Stomach smooth muscle (tissue), 2 donors: ENCODE data around the gene PIGR.

Experiments used
- H3K27ac ChIP-seq: one replicate; pipeline ENCODE4 v1.7.0; 2013; ENCODE audit warnings: mild to moderate bottlenecking, low read length, inconsistent platforms
- H3K27me3 ChIP-seq, 2 donors: one replicate each; pipeline ENCODE4 v1.7.0; 2013; ENCODE audit warnings: low read length in 2 of 2; ENCODE audit not compliant: insufficient read depth in 2 of 2, control insufficient read depth in 1 of 2
- H3K36me3 ChIP-seq, 2 donors: one replicate each; pipeline ENCODE4 v1.7.0; 2013; ENCODE audit warnings: low read length in 2 of 2; ENCODE audit not compliant: control insufficient read depth in 2 of 2, insufficient read depth in 2 of 2
- H3K4me1 ChIP-seq: one replicate; pipeline ENCODE4 v1.7.0; 2013; ENCODE audit warnings: low read length; ENCODE audit not compliant: control insufficient read depth, insufficient read depth
- H3K4me3 ChIP-seq, 2 donors: one replicate each; pipeline ENCODE4 v1.7.0; 2013; ENCODE audit warnings: low read length in 2 of 2
- H3K9ac ChIP-seq, 2 donors: one replicate each; pipeline ENCODE4 v1.7.0; 2013; ENCODE audit warnings: low read length in 2 of 2, mild to moderate bottlenecking in 1 of 2
- H3K9me3 ChIP-seq, 2 donors: one replicate each; pipeline ENCODE4 v1.7.0; 2013; ENCODE audit warnings: low read length in 2 of 2; ENCODE audit not compliant: control insufficient read depth in 2 of 2
- donor health status: healthy.
- donor health status: Pancreatic carcinoma.

PIGR gene

GRCh38 chr1:206909161-206909882 lies 36.9 kb downstream of the PIGR start:
- Histone ChIP-seq H3K27me3 (peaks cover 32% of the 10 kb centered on the region in 2 donors), H3K36me3 (no peaks in the 10 kb centered on the region), H3K27ac (no peak overlapping the region), H3K9me3 (no peaks in the 10 kb centered on the region), H3K4me3 (peak overlapping the region; percentile 32 to 70), H3K9ac (peak overlapping the region in 1 of 2 donors; percentile 51), H3K4me1 (peaks cover 14% of the 10 kb centered on the region)

- Histone ChIP-seq H3K27ac (no peak overlapping the region), H3K4me1 (peaks cover 14% of the 10 kb centered on the region), H3K27me3 (peaks cover 28 to 32% of the 10 kb centered on the region in 2 donors)
These were observed 38.2 kb downstream of the PIGR start for GRCh38 chr1:206908038-206908437.

GRCh38 chr1:206907304-206907991 lies 38.8 kb downstream of the PIGR start:
- Histone ChIP-seq H3K4me1 (peaks cover 12% of the 10 kb centered on the region), H3K27ac (no peak overlapping the region), H3K36me3 (no peaks in the 10 kb centered on the region), H3K4me3 (no peak overlapping the region), H3K9ac (no peak overlapping the region), H3K9me3 (no peaks in the 10 kb centered on the region), H3K27me3 (peaks cover 26 to 28% of the 10 kb centered on the region in 2 donors)

More at GRCh38 chr1:206908038-206908437, 38.2 kb downstream of the PIGR start:
- H3K4me3 ChIP-seq = no peak overlapping the region
- no peak overlapping the region for H3K9ac ChIP-seq
- H3K36me3 ChIP-seq = no peaks in the 10 kb centered on the region
- no peaks in the 10 kb centered on the region for H3K9me3 ChIP-seq

GRCh38 chr1:206905295-206906164 lies 40.7 kb downstream of the PIGR start:
- H3K36me3 ChIP-seq = no peaks in the 10 kb centered on the region
- no peak overlapping the region for H3K9ac ChIP-seq
- H3K4me3 ChIP-seq = no peak overlapping the region
- no peak overlapping the region for H3K27ac ChIP-seq
- peaks cover 10% of the 10 kb centered on the region for H3K4me1 ChIP-seq
- H3K27me3 ChIP-seq = peaks cover 22 to 25% of the 10 kb centered on the region in 2 donors
- H3K9me3 ChIP-seq = no peaks in the 10 kb centered on the region

- Histone ChIP-seq H3K9me3 (no peaks in the 10 kb centered on the region), H3K27me3 (peaks cover 15 to 16% of the 10 kb centered on the region in 2 donors), H3K36me3 (no peaks in the 10 kb centered on the region), H3K9ac (no peak overlapping the region), H3K27ac (no peak overlapping the region), H3K4me3 (no peak overlapping the region), H3K4me1 (peaks cover 6% of the 10 kb centered on the region)
These were observed 41.7 kb downstream of the PIGR start for GRCh38 chr1:206904423-206905142.

GRCh38 chr1:206903687-206904086 lies 42.6 kb downstream of the PIGR start:
- H3K27me3 ChIP-seq = peaks cover 9 to 11% of the 10 kb centered on the region in 2 donors
- no peaks in the 10 kb centered on the region for H3K4me1 ChIP-seq
- no peaks in the 10 kb centered on the region for H3K9me3 ChIP-seq
- H3K9ac ChIP-seq = no peak overlapping the region
- H3K27ac ChIP-seq = no peak overlapping the region
- no peaks in the 10 kb centered on the region for H3K36me3 ChIP-seq
- H3K4me3 ChIP-seq = no peak overlapping the region

- Histone ChIP-seq H3K9ac (no peak overlapping the region), H3K27me3 (peaks cover 2 to 11% of the 10 kb centered on the region in 2 donors), H3K27ac (no peak overlapping the region), H3K36me3 (no peaks in the 10 kb centered on the region), H3K9me3 (no peaks in the 10 kb centered on the region), H3K4me1 (no peaks in the 10 kb centered on the region), H3K4me3 (no peak overlapping the region)
These were observed 43.6 kb downstream of the PIGR start for GRCh38 chr1:206902702-206903101.

GRCh38 chr1:206901944-206902343 lies 44.3 kb downstream of the PIGR start:
- Histone ChIP-seq H3K9me3 (no peaks in the 10 kb centered on the region), H3K4me3 (no peak overlapping the region), H3K9ac (no peak overlapping the region), H3K4me1 (no peaks in the 10 kb centered on the region), H3K27ac (no peak overlapping the region), H3K36me3 (no peaks in the 10 kb centered on the region), H3K27me3 (peaks cover 2 to 5% of the 10 kb centered on the region in 2 donors)

- no peak overlapping the region for H3K9ac ChIP-seq
- H3K27ac ChIP-seq = no peak overlapping the region
- H3K4me3 ChIP-seq = no peak overlapping the region
- H3K27me3 ChIP-seq = peaks cover 2 to 10% of the 10 kb centered on the region in 2 donors
- H3K9me3 ChIP-seq = no peaks in the 10 kb centered on the region
- peaks cover 4% of the 10 kb centered on the region for H3K4me1 ChIP-seq
- no peaks in the 10 kb centered on the region for H3K36me3 ChIP-seq
These were observed 46.1 kb downstream of the PIGR start for GRCh38 chr1:206900149-206900548.

GRCh38 chr1:206899717-206900116 lies 46.5 kb downstream of the PIGR start:
- no peak overlapping the region for H3K4me3 ChIP-seq
- peaks cover 2 to 9% of the 10 kb centered on the region in 2 donors for H3K27me3 ChIP-seq
- peaks cover 4% of the 10 kb centered on the region for H3K4me1 ChIP-seq
- H3K9me3 ChIP-seq = no peaks in the 10 kb centered on the region
- H3K36me3 ChIP-seq = no peaks in the 10 kb centered on the region
- no peak overlapping the region for H3K9ac ChIP-seq
- H3K27ac ChIP-seq = no peak overlapping the region
